ENCODE measurements around the gene C11orf65.
"Not testable (repeated sequence)": the region's sequence is repeated elsewhere in the genome, so short reads cannot be mapped to it uniquely, and the experiment has no call there.

The C11orf65 gene

DNA sequence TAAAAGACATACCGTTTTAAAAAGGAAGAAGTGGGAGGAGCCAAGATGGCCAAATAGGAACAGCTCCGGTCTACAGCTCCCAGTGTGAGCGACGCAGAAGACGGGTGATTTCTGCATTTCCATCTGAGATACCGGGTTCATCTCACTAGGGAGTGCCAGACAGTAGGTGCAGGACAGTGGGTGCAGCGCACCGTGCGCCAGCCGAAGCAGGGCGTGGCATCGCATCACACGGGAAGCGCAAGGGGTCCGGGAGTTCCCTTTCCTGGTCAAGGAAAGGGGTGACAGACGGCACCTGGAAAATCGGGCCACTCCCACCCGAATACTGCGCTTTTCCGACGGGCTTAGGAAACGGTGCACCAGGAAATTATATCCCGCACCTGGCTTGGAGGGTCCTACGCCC is 93.8 kb downstream of the C11orf65 start:
- in situ Hi-C loops (cut with MboI; ENCODE audit: low sequenced_read_pairs), result not testable (repeated sequence)

- in situ Hi-C loops (cut with MboI; ENCODE audit: low sequenced_read_pairs), result no loop called here
Measured at GRCh38 chr11:108370990-108371389, 96.3 kb downstream of the C11orf65 start.

DNA sequence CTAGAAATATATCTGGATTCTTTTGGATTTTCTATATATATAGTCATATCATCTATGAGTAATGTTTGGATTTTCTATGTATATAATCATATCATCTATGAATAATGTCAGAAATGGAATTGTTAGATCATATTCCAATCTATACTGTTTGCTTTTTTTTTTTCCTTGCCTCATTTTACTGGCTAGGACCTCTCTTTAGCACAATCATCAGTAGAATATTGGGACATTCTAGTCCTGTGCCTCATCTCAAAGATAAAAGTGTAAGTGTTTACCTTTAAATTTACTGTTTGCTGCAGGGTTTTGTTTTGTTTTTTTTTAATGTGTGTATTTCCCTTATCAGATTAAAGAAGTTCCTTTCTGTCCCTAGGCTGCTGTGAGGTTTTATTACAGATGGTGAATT is 97.0 kb downstream of the C11orf65 start:
- in situ Hi-C loops (cut with MboI; ENCODE audit: low sequenced_read_pairs), result no loop called here

- in situ Hi-C loops (cut with MboI; ENCODE audit: low sequenced_read_pairs), result no loop called here
Measured at GRCh38 chr11:108369064-108369463, 98.3 kb downstream of the C11orf65 start.

- in situ Hi-C loops (cut with MboI; ENCODE audit: low sequenced_read_pairs), result no loop called here
Measured at GRCh38 chr11:108368134-108368533, 99.2 kb downstream of the C11orf65 start.

DNA sequence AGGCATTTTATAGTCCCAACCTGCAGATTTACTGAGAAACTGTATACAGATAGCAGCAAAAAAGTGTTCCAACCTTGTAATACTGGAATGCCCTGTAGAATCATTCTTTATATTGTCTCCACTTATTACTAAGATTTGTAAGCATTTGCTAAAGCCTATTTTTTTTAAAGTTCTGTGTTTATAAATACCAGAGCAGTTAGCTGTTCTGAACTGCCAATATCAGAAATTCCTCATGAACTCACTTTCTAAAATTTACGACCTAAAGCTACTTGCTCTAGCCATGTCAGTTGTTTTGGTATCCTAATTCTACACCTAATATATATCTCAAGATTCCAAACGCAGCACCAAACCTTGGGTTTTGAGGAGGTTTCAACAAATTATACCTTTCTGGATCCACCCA is 103.2 kb downstream of the C11orf65 start:
- in situ Hi-C loops (cut with MboI; ENCODE audit: low sequenced_read_pairs), result no loop called here

DNA sequence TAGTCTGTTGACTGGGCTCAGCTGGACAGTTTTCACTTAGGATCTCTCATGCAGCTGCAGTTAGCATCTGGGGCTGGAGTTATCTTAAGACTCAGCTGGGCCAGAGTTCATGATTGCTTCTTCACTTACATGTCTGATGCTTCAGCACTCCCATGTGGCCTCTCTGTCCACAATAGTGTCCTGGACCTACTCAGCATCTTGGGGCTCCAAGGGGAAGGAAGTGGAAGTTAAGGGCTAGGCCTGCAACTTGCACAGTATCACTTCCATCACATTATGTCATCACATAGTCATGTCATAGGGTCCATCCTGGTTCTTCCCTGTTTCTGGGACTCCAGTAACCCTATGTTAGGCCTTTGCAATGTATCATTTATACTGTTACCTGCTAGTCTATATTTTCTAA is 115.9 kb downstream of the C11orf65 start:
- in situ Hi-C loops (cut with MboI; ENCODE audit: low sequenced_read_pairs), result no loop called here

DNA sequence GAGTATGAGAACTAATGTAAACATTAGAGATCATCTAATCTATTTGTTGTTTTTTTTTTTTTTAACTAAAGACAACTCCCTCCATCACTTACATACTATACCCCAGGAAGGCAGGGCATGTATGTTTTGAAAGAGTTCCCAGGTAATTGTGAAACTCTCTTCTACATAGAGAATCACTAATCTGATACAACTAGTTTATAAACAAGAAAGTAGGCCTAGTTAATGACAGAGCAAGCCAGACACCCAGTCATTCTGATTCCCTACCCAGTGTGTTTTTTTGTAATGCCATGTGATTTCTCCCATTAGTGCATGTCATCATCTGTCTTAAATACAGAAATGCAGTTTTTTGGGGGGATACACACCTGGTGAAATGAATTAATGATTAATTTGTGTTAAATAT is 120.9 kb downstream of the C11orf65 start:
- in situ Hi-C loops (cut with MboI; ENCODE audit: low sequenced_read_pairs), result no loop called here

DNA sequence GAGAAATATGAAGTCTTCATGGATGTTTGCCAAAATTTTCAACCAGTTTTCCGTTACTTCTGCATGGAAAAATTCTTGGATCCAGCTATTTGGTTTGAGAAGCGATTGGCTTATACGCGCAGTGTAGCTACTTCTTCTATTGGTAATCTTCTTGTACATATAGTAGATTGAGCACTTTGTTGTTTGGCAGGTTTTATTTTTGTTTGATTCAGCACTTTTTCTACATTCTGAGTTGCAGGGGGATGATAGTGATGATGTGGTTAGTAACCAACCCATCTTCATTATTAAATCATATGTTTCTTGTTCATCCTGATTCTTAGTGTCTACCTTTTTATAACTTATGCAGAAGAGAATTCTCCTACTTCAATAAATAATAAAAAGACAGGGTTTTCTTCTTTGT is 121.6 kb downstream of the C11orf65 start:
- in situ Hi-C loops (cut with MboI; ENCODE audit: low sequenced_read_pairs), result no loop called here

DNA sequence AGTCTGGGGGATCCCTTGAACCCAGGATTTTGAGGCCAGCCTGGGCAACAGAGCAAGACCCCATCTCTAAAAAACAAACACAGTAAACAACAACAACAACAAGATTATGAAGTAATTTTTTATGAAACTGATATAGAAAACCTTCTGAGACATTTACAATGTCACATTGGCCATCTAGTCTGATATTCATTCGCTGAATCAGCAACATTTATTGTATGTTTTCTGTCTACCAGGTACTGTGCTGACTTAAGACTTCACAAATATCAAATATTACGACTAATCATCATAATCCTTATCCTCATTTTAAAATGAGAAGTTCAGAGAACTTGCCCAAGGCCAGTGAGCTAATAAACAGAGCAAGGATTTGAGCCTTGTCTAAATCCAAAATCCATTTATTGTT is 123.6 kb downstream of the C11orf65 start:
- in situ Hi-C loops (cut with MboI; ENCODE audit: low sequenced_read_pairs), result no loop called here

DNA sequence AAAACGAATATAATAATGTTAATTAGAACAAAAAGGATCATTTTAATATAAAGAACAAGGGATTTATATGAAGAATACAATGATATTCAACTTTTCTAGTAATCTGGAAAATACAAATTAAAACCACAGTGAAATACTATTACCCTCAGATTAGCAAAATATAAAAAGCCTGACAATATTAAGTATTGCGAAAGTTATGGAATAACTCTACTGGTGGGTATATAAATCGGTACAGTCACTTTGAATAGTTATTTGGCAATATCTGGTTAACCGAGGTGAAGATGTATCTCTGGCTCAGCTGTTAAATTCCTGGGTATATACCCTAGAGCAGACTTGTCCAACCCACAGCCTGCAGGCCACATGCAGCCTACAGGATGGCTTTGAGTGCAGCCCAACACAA is 125.7 kb downstream of the C11orf65 start:
- in situ Hi-C loops (cut with MboI; ENCODE audit: low sequenced_read_pairs), result no loop called here

DNA sequence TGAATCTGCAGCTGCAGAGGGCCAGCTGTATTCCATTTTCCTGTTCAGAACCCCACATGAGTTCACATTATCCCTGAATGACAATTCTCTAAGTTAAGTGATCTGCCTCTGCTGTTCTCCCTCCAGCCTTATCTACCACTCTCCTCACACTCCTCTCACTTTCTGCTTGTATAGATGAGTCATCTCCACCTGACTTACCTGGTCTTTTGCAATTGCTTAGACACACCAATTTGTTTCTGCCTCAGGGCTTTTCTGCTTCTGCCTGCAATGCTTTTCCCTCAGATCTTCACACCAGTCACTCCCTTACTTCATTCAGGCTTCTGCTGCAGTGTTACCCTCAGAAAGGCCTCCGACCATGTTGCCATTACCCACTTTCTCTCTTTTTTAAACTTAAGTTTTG is 126.4 kb downstream of the C11orf65 start:
- in situ Hi-C loops (cut with MboI; ENCODE audit: low sequenced_read_pairs), result no loop called here

DNA sequence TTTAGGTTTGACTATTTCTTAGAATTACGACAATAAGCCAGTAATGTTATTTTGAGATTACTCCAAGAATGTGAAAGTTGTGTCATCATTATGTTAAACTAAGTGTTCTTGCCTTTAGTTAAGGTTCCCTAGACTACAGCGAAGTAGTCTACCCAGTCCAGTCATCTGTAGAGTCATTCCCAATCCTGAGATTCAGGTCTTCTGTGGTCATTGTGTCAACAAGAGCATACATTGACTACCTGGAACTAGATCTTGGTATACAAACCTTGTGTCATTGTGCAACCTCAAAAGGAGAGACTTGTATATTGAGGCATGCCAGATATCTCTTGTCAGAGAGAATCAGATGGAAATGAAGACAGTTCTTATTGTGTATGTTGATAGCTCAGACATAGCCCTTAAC is 128.6 kb downstream of the C11orf65 start:
- in situ Hi-C loops (cut with MboI; ENCODE audit: low sequenced_read_pairs), result no loop called here

DNA sequence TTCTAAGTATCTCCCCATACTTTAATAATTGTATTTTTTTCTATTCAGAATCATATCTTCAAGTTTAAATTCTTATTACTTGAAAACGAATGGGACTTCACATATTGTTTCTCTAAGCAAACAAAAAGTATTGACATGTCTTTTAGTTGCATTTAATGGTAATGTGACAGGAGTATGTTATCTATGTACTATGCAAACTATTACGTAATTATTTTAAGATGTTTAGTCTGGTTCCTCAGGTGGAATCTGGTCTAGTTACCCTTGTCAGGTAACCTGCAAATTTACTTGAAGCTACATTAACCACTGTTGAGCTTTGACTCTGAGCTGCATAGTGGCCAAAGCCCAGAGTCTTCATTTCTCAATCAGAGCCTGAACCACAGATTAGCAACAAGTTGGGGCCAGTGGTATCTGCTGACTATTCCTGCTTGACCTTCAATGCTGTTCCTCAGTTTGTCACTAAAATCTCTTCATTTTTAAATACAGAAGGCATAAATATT is 133.9 kb downstream of the C11orf65 start:
- in situ Hi-C loops (cut with MboI; ENCODE audit: low sequenced_read_pairs), result no loop called here
